Right lobe of liver (tissue), 4 donors: Measurements from ENCODE around the gene C11orf65.

Experiments used
- CTCF ChIP-seq, 4 donors: fragments of 200-600 bp in 3 of 4; fragments of 450-650 bp in 1 of 4; IDR thresholded peaks; one replicate each; pipeline versions ENCODE4 v1.5.1 to v1.8.0; 2016 to 2022; ENCODE audit warnings: antibody characterized with exemption in 4 of 4, mild to moderate bottlenecking in 2 of 4
- POLR2A ChIP-seq: fragments of 450-650 bp; IDR thresholded peaks from one replicate; pipeline ENCODE4 v1.6.1; 2017; ENCODE audit warnings: antibody characterized with exemption, mild to moderate bottlenecking
- donor health status: DM: no; HTN: no; CAD: no.
- donor health status: DM: no; HTN: no; CAD: no.
- donor health status: DM: no; HTN: yes; CAD: no.

GRCh38 chr11:108343714-108344113 lies 123.6 kb downstream of the C11orf65 start:
- TF ChIP-seq CTCF (IDR thresholded peaks at IDR 0.05) (no peak), POLR2A (no peak)
